ENCODE data around the gene CENPX. TPM values are rescaled to one million over a fixed set of nuclear protein-coding genes. Genes with fewer than 3 reads are reported as not detected.

The CENPX gene
- total RNA-seq, 8 experiments from 2014 or later: 40.6 to 116 (median 53.3) TPM

DNA sequence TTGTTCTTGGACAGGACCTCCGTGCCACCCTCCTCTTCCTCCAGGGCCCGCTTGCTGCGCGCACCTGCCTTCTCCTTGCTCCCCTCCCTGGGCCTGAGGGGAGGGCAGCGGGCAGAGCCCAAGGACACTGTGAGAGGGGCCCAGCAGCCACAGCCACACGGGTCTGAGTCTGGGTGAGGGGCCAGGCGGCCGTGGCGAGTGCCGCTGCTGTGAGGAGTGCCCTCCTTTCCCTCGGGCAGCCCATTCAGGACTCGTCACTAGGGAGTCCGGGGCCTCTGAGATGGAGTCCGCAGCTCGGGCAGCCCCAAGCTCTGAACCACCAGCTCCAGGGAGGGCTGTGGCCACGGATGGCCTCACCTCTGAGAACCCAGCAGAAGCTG lies 37.3 kb upstream of the CENPX start:
- WGBS, 10 experiments: 81 to 100% (median 91%) methylated on average over 1 to 12 of the region's 16 CpGs; no CpG with 5 or more reads in 7 of the 10 experiments
- Histone ChIP-seq H3K4me3 (no peak overlapping the region), H3K4me1 (replicated peaks in 1 of 2) (peaks cover 7% of the 10 kb centered on the region in 2 donors), H3K27ac (peak overlapping the region in 1 of 2 donors; percentile 49)
- no peak for ATAC-seq (replicated peaks in 6 of 8)
- in situ Hi-C loops (cut with MboI; ENCODE audit: low pct_unique_long_range_greater_than_20kb in 2 of 9, low sequenced_read_pairs in 9 of 9, unreplicated experiment in 9 of 9): no loop called here

DNA sequence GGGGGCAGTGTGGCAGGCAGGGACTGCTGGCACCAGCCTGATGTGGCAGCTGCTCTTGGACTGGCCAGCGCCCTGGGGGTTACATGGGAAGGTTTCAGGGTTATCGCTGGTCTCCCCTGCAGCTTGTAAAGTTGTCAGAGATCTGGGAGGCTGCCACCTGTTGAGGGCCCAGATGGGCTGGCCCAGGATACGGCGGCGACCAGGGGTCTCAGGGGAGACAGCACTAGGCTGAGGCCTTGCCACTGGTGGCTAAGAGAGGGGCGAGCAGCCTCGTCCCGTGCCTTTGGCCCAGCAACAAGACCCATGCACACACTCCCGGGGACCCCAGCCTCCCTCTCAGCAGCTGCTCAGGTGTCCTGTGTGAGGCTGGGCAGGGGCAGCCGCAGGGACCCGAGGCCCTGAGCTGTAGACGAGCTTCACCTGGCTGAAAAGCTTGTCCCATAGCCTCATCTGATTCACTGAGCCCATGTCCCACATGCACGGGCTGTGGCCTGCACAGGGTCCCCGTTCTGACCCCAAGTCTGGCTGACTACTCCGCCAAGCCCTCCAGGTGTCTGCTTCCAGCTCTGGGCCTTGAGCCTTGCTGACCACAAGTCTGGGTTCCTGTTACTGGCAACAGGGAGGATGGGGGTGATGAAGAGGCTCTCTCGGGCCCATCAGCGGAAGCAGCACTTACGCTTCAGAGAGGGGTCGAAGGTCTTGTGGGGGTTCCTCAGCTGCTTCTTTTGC lies 36.8 kb upstream of the CENPX start:
- ATAC-seq (replicated peaks in 6 of 8): no peak
- WGBS, 10 experiments: 70 to 100% (median 100%) methylated on average over 2 to 3 of the region's 19 CpGs; no CpG with 5 or more reads in 7 of the 10 experiments
- no peak overlapping the region for H3K27ac ChIP-seq
- H3K4me3 ChIP-seq: no peak overlapping the region
- in situ Hi-C loops (cut with MboI; ENCODE audit: low pct_unique_long_range_greater_than_20kb in 2 of 9, low sequenced_read_pairs in 9 of 9, unreplicated experiment in 9 of 9): no loop called here
- H3K4me1 ChIP-seq (replicated peaks in 1 of 2): peaks cover 2% of the 10 kb centered on the region in 2 donors

DNA sequence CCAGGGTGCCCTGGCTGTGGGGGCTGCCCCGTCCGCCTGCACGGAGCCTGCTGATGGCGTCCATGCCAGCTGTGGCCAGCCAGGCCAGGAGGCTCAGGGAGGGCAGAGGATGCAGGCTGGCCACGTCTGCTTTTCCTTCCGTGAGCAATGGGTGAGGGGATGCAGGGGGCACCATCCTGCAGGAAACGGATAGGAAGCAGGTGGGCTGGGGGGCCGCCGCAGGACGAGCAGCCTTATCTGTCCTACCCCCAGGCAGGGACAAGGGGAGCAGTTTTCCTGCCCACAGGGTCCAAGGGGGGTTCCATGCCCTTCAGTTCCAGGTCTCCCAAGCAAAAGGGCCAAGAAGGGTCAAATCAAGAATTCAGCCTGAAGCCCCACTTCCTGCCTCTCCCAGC lies 36.2 kb upstream of the CENPX start:
- no peak overlapping the region for H3K27ac ChIP-seq
- no peak for ATAC-seq (replicated peaks in 6 of 8)
- in situ Hi-C loops (cut with MboI; ENCODE audit: low pct_unique_long_range_greater_than_20kb in 2 of 9, low sequenced_read_pairs in 9 of 9, unreplicated experiment in 9 of 9): no loop called here
- no peaks in the 10 kb centered on the region for H3K4me1 ChIP-seq (replicated peaks in 1 of 2)
- WGBS, 10 experiments: 67 to 100% (median 94%) methylated on average over 3 of the region's 10 CpGs; no CpG with 5 or more reads in 7 of the 10 experiments
- H3K4me3 ChIP-seq: no peak overlapping the region

DNA sequence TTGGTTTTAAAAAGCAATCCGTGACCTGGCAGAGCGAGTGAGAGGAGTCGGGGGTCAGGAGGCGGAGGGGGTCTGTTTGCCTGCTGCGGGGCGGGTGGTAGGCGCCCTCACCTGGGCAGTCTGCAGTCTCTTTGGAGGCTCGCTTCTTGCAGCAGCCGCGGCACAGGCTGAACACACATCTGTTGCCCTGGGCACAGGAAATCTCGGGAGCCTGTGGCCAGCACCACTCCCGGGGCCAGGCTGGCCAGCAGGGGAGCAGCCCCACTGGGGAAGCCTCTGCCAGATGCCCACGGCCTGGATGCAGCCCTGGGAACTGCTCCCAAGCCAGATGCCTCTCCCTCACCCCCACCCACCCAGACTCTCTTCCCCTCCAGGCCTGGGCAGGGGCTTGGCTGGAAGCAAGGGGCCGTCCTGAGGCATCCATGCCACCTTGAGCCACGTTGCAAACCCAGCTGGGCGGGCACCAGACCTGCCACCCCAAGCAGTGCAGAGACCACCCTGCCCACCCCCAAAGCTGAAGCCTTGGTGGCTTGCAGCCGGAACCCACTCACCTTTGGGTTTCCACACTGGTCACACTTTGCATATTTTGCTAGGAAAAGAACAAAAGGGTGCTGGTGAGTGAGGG lies 35.7 kb upstream of the CENPX start:
- ATAC-seq (replicated peaks in 6 of 8): peak in 1 of 8 experiments; percentile 2
- in situ Hi-C loops (cut with MboI; ENCODE audit: low pct_unique_long_range_greater_than_20kb in 2 of 9, low sequenced_read_pairs in 9 of 9, unreplicated experiment in 9 of 9): no loop called here
- no peaks in the 10 kb centered on the region for H3K4me1 ChIP-seq (replicated peaks in 1 of 2)
- 60 to 100% (median 91%) methylated on average over 1 to 7 of the region's 17 CpGs; no CpG with 5 or more reads in 5 of the 10 experiments for WGBS, 10 experiments
- no peak overlapping the region for H3K4me3 ChIP-seq
- H3K27ac ChIP-seq: no peak overlapping the region

DNA sequence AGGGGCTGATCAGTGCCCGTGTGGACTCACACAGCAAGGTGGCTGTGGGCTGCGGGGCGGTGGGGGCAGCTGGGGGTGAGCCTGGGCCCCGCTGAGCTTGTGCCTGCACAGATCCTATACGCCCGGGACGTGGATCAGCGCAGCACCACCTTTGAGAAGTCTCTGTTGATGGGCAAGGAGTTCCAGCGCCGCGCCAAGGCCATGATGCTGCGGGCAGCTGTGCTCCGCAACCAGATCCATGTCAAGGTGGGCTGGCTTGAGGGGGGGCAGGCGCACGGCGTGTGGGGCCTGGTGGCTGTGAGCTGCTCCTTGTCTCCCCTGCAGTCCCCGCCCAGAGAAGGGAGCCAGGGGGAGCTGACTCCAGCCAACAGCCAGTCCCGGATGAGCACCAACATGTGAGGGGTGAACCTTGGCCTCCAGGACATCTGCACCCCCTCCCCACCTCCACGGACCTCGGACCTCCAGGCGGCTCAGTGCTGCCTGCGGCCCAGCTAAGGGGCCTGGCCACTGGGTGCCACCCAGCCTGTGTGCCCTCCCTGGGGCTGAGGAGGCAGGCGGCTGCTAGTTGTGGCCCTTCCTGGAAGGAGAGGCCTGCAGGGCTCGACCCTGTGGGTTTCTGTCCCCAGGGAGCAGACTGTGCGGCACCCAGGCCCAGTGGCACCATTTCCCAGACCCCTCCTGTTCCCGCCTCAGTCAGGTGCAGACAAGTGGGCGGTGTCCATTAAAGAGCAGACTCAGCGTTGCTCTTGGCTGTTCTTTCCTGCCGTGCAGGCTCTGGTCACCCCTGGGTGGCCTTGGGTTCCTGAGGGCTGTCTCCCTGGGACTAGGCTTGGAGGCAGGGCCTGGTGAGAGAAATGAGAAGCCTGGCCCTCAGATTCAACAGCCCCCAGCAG lies 34.3 kb upstream of the CENPX start:
- peaks cover 7% of the 10 kb centered on the region in 2 donors for H3K4me1 ChIP-seq (replicated peaks in 1 of 2)
- no peak overlapping the region for H3K27ac ChIP-seq
- H3K4me3 ChIP-seq: no peak overlapping the region
- in situ Hi-C loops (cut with MboI; ENCODE audit: low pct_unique_long_range_greater_than_20kb in 2 of 9, low sequenced_read_pairs in 9 of 9, unreplicated experiment in 9 of 9): no loop called here
- ATAC-seq (replicated peaks in 6 of 8): peak in 2 of 8 experiments; percentile 3 to 12
- WGBS, 10 experiments: 80 to 100% (median 93%) methylated on average over 1 to 6 of the region's 29 CpGs; no CpG with 5 or more reads in 5 of the 10 experiments

DNA sequence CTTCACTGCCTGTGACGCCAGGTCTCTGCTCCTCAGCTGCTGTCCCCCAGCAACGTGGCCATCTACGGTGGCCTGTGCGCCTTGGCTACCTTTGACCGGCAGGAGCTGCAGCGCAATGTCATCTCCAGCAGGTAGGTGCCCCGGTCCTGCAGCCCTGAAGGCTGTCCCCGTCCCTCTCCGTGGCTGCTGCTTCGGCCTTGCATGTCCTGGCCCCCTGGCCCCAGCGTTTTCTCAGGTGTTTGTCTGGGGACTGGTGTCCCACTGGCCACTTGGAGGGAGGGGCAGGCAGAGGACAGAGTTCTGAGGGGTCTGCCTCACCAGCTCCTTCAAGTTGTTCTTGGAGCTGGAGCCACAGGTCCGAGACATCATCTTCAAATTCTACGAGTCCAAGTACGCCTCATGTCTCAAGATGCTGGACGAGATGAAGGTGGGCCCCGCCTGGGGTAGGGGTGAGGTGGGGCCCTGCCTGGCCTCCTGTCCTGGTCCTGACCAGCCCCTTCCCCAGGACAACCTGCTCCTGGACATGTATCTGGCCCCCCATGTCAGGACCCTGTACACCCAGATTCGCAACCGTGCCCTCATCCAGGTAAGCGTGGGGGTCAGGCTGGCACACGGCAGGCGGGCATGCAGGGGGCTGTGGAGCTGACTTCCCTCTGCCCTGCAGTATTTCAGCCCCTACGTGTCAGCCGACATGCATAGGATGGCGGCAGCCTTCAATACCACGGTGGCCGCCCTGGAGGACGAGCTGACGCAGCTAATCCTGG lies 33.5 kb upstream of the CENPX start:
- Histone ChIP-seq H3K27ac (no peak overlapping the region), H3K4me1 (replicated peaks in 1 of 2) (peaks cover 7% of the 10 kb centered on the region in 2 donors), H3K4me3 (no peak overlapping the region)
- ATAC-seq (replicated peaks in 6 of 8): no peak
- 94 to 100% (median 97%) methylated on average over 2 to 9 of the region's 28 CpGs; no CpG with 5 or more reads in 5 of the 10 experiments for WGBS, 10 experiments
- in situ Hi-C loops (cut with MboI; ENCODE audit: low pct_unique_long_range_greater_than_20kb in 2 of 9, low sequenced_read_pairs in 9 of 9, unreplicated experiment in 9 of 9): no loop called here

DNA sequence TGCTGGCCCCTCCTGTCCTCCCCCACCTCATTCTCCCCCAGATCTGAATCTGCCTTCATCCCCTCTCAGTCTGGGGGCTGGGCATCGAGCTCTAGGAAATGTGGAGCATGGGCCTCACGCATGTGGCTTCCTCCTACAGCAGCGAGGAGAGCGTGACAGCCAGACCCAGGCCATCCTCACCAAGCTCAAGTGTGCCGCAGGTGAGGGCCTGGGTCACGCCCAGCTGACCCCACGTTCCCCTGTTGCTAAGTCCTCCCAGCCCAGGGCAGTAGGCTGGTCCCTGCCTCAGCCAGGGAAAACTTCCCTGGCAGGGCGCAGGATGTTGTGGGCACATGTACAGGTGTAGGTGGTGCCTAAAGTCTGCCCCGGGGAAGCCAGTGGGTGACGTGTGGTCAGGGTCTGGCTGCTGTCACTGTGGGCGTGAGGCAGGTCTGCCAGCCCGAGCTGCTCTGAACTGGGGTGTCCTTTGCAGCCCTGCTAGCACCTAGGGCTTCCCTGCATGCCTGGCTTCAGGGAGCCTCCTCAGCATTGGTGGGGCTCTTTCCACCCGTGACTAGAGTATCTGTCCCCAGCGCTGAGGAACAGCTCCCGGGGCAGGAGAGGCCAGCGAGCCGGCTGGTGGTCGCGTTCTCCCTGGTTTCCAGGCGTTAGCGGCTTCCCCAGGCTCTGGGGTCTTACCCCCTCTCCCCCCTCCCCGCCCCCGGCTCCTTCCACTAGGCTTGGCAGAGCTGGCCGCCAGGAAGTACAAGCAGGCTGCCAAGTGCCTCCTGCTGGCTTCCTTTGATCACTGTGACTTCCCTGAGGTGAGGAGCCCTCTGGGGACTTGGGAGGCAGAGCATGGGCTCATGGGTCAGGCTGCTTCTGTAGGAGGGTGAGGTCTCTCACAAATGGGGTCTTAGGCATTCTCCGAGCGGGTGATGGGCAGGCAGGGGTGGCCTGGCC lies 32.6 kb upstream of the CENPX start:
- no peak overlapping the region for H3K4me3 ChIP-seq
- peaks cover 7 to 12% of the 10 kb centered on the region in 2 donors for H3K4me1 ChIP-seq (replicated peaks in 1 of 2)
- 80 to 100% (median 96%) methylated on average over 1 to 7 of the region's 26 CpGs; no CpG with 5 or more reads in 4 of the 10 experiments for WGBS, 10 experiments
- in situ Hi-C loops (cut with MboI; ENCODE audit: low pct_unique_long_range_greater_than_20kb in 2 of 9, low sequenced_read_pairs in 9 of 9, unreplicated experiment in 9 of 9): no loop called here
- no peak overlapping the region for H3K27ac ChIP-seq
- no peak for ATAC-seq (replicated peaks in 6 of 8)

DNA sequence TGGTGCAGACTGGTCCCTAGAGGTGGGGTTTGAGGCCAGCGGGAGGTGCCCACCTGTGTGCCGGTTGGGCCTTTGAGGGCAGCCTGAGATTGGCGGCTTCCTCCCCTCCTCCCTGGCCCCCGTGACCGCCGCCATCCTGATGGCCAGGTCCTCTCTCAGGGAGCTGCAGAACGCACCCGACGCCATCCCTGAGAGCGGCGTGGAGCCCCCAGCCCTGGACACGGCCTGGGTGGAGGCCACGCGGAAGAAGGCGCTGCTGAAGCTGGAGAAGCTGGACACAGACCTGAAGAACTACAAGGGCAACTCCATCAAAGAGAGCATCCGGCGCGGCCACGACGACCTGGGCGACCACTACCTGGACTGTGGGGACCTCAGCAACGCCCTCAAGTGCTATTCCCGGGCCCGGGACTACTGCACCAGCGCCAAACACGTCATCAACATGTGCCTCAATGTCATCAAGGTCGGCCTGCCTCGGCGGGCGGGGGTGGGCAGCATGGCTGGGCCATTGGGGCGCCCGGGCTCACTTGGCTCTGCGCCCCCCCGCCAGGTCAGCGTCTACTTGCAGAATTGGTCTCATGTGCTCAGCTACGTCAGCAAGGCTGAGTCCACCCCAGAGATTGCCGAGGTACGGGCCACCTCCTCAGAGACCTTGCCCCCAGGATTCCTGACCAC lies 31.8 kb upstream of the CENPX start:
- in situ Hi-C loops (cut with MboI; ENCODE audit: low pct_unique_long_range_greater_than_20kb in 2 of 9, low sequenced_read_pairs in 9 of 9, unreplicated experiment in 9 of 9): no loop called here
- peaks cover 7 to 12% of the 10 kb centered on the region in 2 donors for H3K4me1 ChIP-seq (replicated peaks in 1 of 2)

DNA sequence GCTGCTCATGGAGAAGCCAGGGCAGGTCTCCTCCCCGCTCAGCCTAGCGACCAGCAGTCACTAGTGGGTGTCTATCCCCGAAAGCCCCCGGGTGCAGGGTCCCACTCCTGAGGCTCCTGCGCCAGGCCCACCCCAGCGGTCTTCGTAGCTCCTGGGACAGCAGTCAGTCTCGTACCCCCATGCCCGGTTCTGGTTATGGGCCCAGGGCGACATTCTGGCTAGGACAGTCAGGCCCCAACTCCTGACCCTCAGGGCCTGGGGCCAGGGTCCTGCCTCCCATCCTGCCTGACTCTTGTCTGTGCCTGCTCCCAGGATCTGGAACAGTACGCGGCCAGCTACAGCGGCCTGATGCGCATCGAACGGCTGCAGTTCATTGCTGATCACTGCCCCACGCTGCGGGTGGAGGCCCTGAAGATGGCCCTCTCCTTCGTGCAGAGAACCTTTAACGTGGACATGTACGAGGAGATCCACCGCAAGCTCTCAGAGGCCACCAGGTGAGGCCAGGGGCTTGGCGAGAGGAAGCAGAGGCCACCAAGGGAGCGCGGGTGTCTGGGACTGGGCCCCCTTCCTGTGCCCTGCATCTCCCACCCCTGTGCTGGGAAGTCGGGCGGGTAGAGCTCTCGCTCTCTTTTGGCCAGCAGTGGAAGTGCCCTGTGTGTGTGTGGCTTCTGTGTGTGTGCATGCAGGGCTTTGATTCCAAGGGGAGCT lies 31.0 kb upstream of the CENPX start:
- in situ Hi-C loops (cut with MboI; ENCODE audit: low pct_unique_long_range_greater_than_20kb in 2 of 9, low sequenced_read_pairs in 9 of 9, unreplicated experiment in 9 of 9): no loop called here
- no peak for ATAC-seq (replicated peaks in 6 of 8)
- H3K27ac ChIP-seq: no peak overlapping the region
- H3K4me3 ChIP-seq: no peak overlapping the region
- H3K4me1 ChIP-seq (replicated peaks in 1 of 2): peaks cover 7 to 12% of the 10 kb centered on the region in 2 donors
- WGBS, 10 experiments: 82 to 100% (median 93%) methylated on average over 1 to 10 of the region's 28 CpGs; no CpG with 5 or more reads in 5 of the 10 experiments

More for the DNA sequence above, 31.8 kb upstream of the CENPX start:
- Histone ChIP-seq H3K27ac (no peak overlapping the region), H3K4me3 (no peak overlapping the region)
- no peak for ATAC-seq (replicated peaks in 6 of 8)
- 92 to 100% (median 100%) methylated on average over 1 to 3 of the region's 38 CpGs; no CpG with 5 or more reads in 7 of the 10 experiments for WGBS, 10 experiments

DNA sequence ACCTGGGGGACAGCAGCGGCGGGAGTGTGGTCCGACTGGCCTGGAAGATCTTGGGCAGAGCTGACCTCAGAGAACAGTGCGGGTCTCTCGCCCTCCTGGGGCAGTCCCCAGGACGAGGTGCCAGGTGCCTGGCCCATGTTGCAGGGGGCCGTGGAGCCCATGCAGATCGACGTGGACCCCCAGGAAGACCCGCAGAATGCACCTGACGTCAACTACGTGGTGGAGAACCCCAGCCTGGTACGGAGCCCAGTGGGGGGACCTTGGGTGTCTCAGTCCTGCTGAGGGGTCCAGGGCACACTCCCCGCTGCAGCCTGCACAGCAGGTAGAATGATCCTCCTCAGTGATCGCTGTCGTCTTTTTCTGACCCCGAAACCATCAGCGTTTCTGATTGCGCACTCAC lies 30.5 kb upstream of the CENPX start:
- H3K4me1 ChIP-seq (replicated peaks in 1 of 2): peaks cover 7 to 12% of the 10 kb centered on the region in 2 donors
- no peak for ATAC-seq (replicated peaks in 6 of 8)
- H3K4me3 ChIP-seq: peak overlapping the region in 4 of 5 donors; percentile 75 to 100 (median 90)
- in situ Hi-C loops (cut with MboI; ENCODE audit: low pct_unique_long_range_greater_than_20kb in 2 of 9, low sequenced_read_pairs in 9 of 9, unreplicated experiment in 9 of 9): no loop called here
- 80 to 100% (median 92%) methylated on average over 1 to 8 of the region's 19 CpGs; no CpG with 5 or more reads in 5 of the 10 experiments for WGBS, 10 experiments
- no peak overlapping the region for H3K27ac ChIP-seq
